GM12891 (cell line): ENCODE results near the gene CLRN3.

ENCODE experiments used
- PAX5 ChIP-seq: IDR thresholded peaks from 2 replicates; pipeline ENCODE4 v1.6.1; 2011; ENCODE audit warnings: low read length, moderate library complexity, mild to moderate bottlenecking; ENCODE audit not compliant: insufficient read depth, severe bottlenecking
- POLR2A ChIP-seq: IDR thresholded peaks from 2 replicates; pipeline ENCODE4 v1.6.1; 2011; ENCODE audit warnings: low read depth, low read length, control low read depth
- POLR2AphosphoS5 ChIP-seq: IDR thresholded peaks from 2 replicates; pipeline ENCODE4 v1.6.1; 2011; ENCODE audit warnings: low read depth, low read length, control low read depth
- POU2F2 ChIP-seq: IDR thresholded peaks from 2 replicates; pipeline ENCODE4 v1.6.1; 2011; ENCODE audit warnings: low read depth, mild to moderate bottlenecking, control low read depth, low read length, moderate library complexity
- SPI1 ChIP-seq: IDR thresholded peaks from 2 replicates; pipeline ENCODE4 v1.6.1; 2011; ENCODE audit warnings: low read depth, low read length, control low read depth
- TAF1 ChIP-seq: IDR thresholded peaks from 2 replicates; pipeline ENCODE4 v1.6.1; 2011; ENCODE audit warnings: low read depth, low read length, control low read depth

DNA sequence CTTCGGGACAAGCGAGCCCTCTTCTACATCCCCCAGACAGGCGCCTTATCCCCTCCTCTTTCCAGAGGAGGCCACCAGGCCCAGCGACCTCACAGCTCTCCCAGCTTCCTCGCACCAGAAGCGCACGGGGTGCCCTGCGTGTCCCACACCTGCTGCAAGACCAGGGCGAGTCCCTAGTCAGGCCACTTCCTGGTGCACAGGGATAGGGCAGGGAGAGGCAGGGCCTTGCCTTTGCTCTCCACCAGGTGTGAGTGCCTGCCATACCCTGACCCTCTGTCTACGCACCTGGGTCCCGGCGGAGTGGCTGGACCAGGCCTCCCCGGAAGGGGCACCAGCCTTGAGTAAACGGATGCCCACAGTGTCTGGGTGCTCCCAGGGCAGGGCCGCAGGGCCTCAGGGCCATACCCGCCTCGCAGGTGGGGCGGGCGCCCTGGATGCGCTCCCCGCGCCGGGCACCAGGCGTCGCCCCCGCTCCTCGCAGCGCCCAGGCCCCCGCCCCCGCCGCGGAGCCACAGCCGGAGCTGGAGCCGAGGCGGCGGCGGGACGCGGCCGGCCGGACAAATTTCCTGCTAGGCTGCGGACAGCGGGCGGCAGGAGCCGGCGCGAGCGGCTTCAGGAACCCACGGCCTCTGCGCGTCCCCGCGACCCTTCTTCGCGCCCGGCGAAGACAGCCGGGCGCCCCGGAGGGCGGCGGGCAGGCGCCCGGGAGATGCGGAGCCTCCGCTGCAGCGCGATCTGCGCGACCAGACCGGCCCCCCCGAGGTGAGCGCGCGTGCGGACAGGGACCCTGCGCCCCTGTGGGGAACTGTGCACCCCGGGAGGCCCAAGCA lies 14.0 kb upstream of the CLRN3 start, which contains the start of gene PTPRE:
- TF ChIP-seq POLR2A (no peak), TAF1 (no peak), POLR2AphosphoS5 (no peak), SPI1 (no peak), POU2F2 (no peak), PAX5 (no peak)
